Measurements from ENCODE around the gene SPON2.

Gene SPON2

GRCh38 chr4:1172228-1172851 is at the start of gene SPON2:
Gene SPON2, minus strand, starts transcription at chr4:1172583.
- no peak for DNase-seq (ENCODE audit: low read depth in 3 of 3)

- DNase-seq (ENCODE audit: low read depth in 3 of 3): no peak
Measured at GRCh38 chr4:1221155-1221870, 48.9 kb upstream of the SPON2 start.

GRCh38 chr4:1220566-1220965 is 48.2 kb upstream of the SPON2 start:
- DNase-seq (ENCODE audit: low read depth in 3 of 3): no peak

GRCh38 chr4:1219566-1219950 is 47.2 kb upstream of the SPON2 start:
- no peak for DNase-seq (ENCODE audit: low read depth in 3 of 3)

DNA sequence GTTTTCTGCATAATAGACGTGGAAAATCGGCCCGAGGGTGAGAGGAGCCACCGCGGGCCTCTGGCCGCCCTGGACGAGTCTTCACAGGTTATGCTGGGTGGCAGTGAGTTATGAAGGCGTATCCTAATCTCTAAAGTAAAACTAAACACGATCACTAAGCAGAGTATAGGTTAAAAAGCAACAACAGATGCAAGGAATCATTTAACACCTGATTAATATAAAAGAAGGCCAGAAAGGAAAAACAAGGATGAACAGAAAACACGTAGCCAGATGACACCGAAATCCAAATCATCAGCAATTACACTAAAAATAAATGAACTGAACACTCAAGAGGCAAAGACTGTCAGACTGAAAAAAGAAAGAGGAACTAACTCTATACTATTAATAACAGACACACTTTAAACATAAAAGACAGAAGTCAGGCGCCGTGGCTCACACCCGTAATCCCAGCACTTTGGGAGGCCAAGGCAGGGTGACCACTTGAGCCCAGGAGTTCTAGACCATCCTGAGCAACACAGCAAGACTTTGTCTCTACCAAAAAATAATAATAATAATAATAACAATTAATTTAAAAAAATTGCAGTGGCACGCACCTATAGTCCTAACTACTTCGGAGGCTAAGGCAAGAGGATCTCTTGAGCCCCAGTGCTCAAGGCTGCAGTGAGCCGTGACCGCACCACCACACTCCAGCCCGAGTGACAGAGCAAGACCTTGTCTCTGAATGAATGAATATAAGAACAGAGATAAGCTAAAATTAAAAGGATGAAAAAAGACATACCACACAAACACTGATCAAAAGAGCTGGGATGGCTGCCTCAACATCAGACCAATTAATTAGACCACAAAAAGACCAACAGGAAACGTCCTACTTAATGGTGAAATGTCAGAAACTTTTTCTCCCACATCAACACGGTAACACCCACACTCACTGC is 46.5 kb upstream of the SPON2 start:
- DNase-seq (ENCODE audit: low read depth in 3 of 3): no peak

DNA sequence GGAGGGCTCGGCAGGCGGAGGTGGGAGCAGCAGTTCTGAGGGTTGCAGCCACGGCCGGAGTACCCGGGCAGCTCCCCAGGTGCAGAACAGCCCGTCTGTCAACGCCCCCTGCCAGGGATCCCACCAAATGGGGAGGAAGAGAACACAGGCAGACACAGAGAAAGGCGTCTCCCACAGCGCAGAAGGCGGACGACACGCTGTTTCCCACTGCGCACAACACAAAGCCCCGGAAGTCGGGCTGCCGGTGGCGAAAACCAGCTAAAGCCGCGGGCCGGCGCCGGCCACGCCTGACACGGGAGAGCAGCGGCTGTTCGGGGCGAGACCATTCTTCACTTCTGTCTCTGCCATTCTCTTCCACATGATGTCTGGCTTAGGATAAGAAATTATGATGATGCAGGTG is 45.0 kb upstream of the SPON2 start:
- no peak for DNase-seq (ENCODE audit: low read depth in 3 of 3)

DNA sequence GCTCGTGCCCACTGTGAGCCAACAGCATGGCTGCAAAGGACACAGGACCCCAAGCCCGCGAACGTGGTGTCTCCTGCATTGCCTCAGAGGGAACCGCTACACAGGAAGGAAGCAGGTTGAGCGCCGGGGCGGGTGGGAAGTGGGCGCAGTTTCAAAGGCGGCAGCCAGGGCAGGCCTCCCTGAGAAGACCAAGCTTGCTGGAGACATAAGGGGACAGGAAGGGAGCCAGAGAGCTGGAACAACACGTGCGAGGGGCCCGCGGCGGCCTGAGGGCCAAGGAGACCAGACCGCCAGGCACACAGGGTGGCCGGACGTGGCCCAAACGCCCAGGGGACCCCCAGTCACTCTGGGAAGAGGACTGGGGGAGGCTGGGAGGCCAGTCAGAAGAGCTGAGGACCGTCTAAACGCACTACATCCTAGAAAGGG is 44.5 kb upstream of the SPON2 start:
- DNase-seq (ENCODE audit: low read depth in 3 of 3): peak in 2 of 3 experiments; percentile 39 to 69

DNA sequence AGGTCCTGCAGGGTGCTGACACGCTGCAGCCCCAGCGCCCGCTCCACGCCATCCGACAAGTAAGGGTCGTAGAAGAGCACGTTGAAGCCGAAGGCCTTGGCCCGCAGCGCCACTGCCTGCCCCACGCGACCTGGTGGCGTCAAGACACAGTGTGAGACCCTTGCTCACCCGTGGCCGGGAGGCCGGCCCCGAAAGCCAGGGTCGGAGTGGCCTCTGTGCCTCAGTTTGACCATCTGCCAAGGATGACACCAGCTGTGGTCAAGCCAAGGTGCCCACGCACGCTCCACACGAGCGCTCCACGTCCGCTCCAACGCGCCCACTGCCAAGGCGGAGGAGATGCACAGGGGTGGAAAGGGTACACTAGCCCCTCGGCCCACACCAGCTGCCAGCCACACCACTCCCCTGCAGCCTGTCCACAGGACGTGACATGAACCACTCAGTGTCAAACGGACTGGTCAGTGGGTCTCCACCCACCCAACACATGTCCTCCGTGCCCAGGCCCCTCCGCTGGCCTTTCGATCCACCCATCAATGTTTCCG is 43.8 kb upstream of the SPON2 start:
- no peak for DNase-seq (ENCODE audit: low read depth in 3 of 3)

DNA sequence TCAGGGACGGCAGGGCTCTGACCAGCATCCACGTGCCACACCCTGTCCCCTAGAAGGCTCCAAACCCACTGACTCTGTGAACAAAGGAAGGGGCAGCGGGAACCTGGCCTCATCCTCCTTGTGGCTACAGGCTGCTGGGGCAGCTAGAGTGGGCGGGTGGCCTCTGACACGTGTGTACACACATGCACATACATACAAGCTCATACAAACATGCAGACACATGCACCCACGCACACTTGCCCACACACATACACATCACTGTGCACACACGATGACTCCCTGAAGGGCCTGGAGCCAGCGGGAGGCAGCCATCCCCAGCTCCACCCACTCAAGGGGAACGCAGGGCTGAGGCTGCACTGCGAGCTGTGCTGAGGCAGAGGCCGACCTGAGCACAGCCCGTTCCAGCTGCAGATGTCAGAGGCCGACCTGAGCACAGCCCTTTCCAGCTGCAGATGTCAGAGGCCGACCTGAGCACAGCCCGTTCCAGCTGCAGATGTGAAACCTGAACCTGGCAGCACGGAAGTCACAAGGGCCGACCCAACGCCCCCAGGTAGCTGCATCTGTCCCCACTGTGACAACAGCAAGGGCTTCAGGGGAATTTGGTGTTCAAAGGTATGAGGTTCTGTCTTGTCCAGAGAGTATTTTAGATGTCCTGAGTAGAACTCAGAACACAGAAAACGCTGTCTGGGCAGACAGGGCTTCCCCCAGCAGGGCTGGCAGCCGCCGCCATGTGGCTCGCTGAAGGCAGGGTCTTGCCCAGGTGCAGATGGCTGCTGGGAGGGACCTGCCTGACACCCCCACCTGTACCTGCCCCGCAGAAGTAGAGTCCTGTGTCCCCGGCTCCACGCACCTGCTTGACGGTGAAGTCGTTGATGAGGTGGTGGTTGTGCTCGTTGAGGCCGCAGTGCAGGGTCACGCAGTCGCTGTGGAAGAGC is 43.0 kb upstream of the SPON2 start:
- DNase-seq (ENCODE audit: low read depth in 3 of 3): no peak

- DNase-seq (ENCODE audit: low read depth in 3 of 3): no peak
Measured at GRCh38 chr4:1214101-1215095, 42.0 kb upstream of the SPON2 start.

DNA sequence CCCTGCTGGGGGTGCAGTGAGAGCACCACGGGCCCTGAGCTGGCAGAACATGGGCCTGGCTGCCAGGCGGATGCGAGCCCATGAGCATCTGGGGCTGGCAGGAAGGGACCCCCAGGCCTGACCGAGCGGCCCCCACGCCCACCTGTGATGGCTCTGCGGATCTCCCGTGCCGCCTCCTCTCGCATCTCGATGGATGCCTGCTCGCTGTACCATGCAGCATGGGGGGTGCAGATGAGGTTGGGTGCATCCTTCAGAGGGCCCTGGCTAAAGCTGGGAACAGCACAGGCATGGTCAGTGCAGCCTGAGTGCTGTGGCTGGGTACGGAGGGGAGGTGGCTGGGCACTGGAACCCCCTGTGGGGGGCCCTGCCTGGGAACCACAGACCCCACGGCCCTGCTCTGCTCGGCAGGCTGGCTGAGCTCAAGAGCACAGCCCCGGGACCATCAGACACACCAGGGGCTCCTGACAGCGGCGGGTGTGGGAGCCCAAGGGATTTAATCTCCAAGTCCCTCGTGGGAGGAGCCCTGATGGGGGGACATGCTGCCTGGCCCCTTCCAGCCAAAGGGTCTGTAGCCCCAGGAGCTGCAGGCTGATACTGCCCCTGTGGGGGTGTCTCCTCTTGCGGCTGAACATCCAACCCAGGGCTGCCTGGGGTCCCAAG is 41.1 kb upstream of the SPON2 start:
- DNase-seq (ENCODE audit: low read depth in 3 of 3): no peak

GRCh38 chr4:1212546-1213335 is 40.4 kb upstream of the SPON2 start:
- no peak for DNase-seq (ENCODE audit: low read depth in 3 of 3)

- DNase-seq (ENCODE audit: low read depth in 3 of 3): no peak
Measured at GRCh38 chr4:1211891-1212545, 39.6 kb upstream of the SPON2 start.

GRCh38 chr4:1211371-1211770 is 39.0 kb upstream of the SPON2 start:
- no peak for DNase-seq (ENCODE audit: low read depth in 3 of 3)

DNA sequence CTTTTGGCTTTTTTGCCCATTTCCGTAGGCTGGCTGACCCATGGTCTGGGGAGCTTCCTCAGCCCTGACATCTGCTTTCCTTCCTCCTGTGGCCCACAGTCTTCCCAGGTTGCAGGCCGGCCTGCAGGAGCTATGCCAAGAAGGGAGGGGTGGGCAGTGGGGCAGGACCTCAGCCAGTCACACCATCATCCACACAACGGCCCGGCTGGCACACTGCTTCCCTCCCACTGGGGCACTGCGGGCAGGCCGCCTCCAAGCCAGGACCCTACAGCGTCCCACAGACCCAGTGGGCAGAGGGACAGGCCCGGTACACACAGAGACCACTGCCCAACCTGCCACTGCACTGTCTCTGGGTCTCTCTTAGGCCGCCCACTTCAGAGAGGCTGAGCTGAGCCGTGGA is 38.6 kb upstream of the SPON2 start:
- no peak for DNase-seq (ENCODE audit: low read depth in 3 of 3)

- DNase-seq (ENCODE audit: low read depth in 3 of 3): no peak
Measured at GRCh38 chr4:1210241-1210841, 38.0 kb upstream of the SPON2 start.

DNA sequence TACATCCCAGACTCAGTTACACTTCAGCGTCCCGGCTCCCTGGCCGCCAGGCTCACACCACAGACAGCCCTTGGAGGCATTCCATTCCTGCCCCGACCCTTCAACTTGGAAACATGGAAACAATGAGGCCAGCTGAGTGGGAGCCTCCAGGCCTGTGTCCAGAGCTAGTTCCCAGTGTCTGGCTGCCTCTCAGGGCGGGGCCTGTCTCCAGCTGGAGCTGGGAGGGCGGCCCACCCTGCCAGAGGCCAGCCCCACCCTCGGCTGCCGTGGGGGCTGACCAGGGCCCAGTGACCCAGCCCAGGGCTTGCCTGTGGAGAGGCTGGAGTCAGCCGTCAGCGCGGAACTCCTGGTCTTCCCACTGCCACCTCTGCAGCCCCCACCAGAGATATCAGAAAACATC is 37.4 kb upstream of the SPON2 start:
- DNase-seq (ENCODE audit: low read depth in 3 of 3): no peak

Measured in stimulated activated CD4-positive, alpha-beta T cell treated with anti-CD3 and anti-CD28 coated beads, TNF-alpha, amount 100 ng/mL, for 24 hours (primary cell).